GM12891 (cell line): ENCODE measurements around the gene USP17L25.
"Not testable (repeated sequence)": the region's sequence is repeated elsewhere in the genome, so short reads cannot be mapped to it uniquely, and the experiment has no call there.

ENCODE experiments used
- POLR2A ChIP-seq: IDR thresholded peaks from 2 replicates; pipeline ENCODE4 v1.6.1; 2011; ENCODE audit warnings: low read depth, low read length, control low read depth
- POLR2AphosphoS5 ChIP-seq: IDR thresholded peaks from 2 replicates; pipeline ENCODE4 v1.6.1; 2011; ENCODE audit warnings: low read depth, low read length, control low read depth
- TAF1 ChIP-seq: IDR thresholded peaks from 2 replicates; pipeline ENCODE4 v1.6.1; 2011; ENCODE audit warnings: low read depth, low read length, control low read depth

- TF ChIP-seq TAF1, POLR2A, POLR2AphosphoS5: not testable (repeated sequence)
Observed at GRCh38 chr4:9379881-9380280, 50.2 kb downstream of the USP17L25 start.
